Activated CD8-positive, alpha-beta T cell treated with anti-CD3 and anti-CD28 coated beads, Interleukin-2, amount 10 ng/mL, durations not matched to agents 7 days and 5 days (primary cell): ENCODE results near the gene RALA. TPM values are rescaled to one million over a fixed set of nuclear protein-coding genes. Genes with fewer than 3 reads are reported as not detected.
"Not testable (repeated sequence)": the region's sequence is repeated elsewhere in the genome, so short reads cannot be mapped to it uniquely, and the experiment has no call there.

ENCODE experiments used
- ATAC-seq: fragments of 150-1000 bp; cut with Tn5 transposase; one replicate; pipeline ENCODE4 v1.10.0; 2021; ENCODE audit warnings: moderate library complexity
- CTCF ChIA-PET: fragments of 350-600 bp; sonication (Branson Sonifier 250); formaldehyde crosslinking; loops from one replicate; lab custom pipeline; 2021; ENCODE audit warnings: antibody characterized with exemption; lab: Charles Lee
- POLR2A ChIA-PET: fragments of 350-600 bp; sonication (Branson Sonifier 250); formaldehyde crosslinking; loops from one replicate; lab custom pipeline; 2021; ENCODE audit warnings: antibody characterized with exemption; lab: Charles Lee
- DNase-seq: peaks from one replicate; pipeline ENCODE4 v3.0.0-alpha.2; 2020
- H3K27ac Mint-ChIP-seq: one replicate; pipeline ENCODE4 v1.8.0; 2021; ENCODE audit warnings: mild to moderate bottlenecking, mixed read lengths
- H3K27me3 Mint-ChIP-seq: one replicate; pipeline ENCODE4 v1.8.0; 2021; ENCODE audit warnings: low read depth, mixed read lengths
- H3K36me3 Mint-ChIP-seq: one replicate; pipeline ENCODE4 v1.8.0; 2021; ENCODE audit warnings: low read depth, mixed read lengths
- H3K4me1 Mint-ChIP-seq: one replicate; pipeline ENCODE4 v1.8.0; 2021; ENCODE audit warnings: low read depth, mixed read lengths
- H3K4me3 Mint-ChIP-seq: one replicate; pipeline ENCODE4 v1.8.0; 2021; ENCODE audit warnings: mild to moderate bottlenecking, mixed read lengths
- H3K9me3 Mint-ChIP-seq: one replicate; pipeline ENCODE4 v1.8.0; 2022; ENCODE audit warnings: mixed read lengths; ENCODE audit not compliant: insufficient read depth
- total RNA-seq, 2 experiments: library from RNA; stranded (reverse); gene quantifications; one replicate each; pipeline ENCODE4 v1.2.3, GENCODE V29; 2021

The RALA gene
- total RNA-seq, 2 experiments from 2014 or later: 32.2 to 33.9 TPM

DNA sequence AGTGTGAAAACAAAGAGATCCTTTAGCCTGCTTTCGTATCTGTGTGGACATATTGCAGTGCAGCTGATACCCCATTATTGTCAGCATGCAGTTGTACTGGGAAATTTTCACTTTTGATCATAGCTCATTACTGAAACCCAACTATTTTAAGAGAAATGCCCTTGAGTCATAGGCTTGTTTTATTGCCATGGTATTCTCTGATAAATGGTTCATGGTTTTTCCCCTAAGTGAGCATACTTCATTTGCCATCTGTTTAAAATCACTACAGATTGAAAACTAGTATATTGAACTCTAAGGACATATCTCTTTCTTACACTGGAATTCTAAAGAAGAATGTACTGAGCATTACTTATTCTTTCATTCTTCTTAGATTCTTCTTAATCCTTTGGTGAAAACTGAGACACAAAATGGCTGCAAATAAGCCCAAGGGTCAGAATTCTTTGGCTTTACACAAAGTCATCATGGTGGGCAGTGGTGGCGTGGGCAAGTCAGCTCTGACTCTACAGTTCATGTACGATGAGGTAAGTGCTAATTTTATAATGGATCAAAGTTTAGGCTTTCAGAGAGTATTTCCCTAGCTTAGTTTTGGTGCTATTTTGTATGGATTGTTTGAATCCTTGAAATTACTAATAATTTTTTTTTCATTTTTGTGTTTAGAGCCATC, 63.0 kb downstream of the RALA start:
- H3K4me1 Mint-ChIP-seq: peaks cover 10% of the 10 kb centered on the region
- no peak for ATAC-seq
- H3K36me3 Mint-ChIP-seq: peaks cover 23% of the 10 kb centered on the region
- POLR2A ChIA-PET: no interaction called here
- H3K27ac Mint-ChIP-seq: no peak overlapping the region
- no peaks in the 10 kb centered on the region for H3K27me3 Mint-ChIP-seq
- no peak for DNase-seq
- CTCF ChIA-PET: interaction anchor here (0.7 to 1.3 kb wide), 3 partner anchors 15 to 106 kb away, joined by 3 to 5 read pairs (median 4); no protein-coding TSS in a partner anchor
- no peaks in the 10 kb centered on the region for H3K9me3 Mint-ChIP-seq
- no peak overlapping the region for H3K4me3 Mint-ChIP-seq

DNA sequence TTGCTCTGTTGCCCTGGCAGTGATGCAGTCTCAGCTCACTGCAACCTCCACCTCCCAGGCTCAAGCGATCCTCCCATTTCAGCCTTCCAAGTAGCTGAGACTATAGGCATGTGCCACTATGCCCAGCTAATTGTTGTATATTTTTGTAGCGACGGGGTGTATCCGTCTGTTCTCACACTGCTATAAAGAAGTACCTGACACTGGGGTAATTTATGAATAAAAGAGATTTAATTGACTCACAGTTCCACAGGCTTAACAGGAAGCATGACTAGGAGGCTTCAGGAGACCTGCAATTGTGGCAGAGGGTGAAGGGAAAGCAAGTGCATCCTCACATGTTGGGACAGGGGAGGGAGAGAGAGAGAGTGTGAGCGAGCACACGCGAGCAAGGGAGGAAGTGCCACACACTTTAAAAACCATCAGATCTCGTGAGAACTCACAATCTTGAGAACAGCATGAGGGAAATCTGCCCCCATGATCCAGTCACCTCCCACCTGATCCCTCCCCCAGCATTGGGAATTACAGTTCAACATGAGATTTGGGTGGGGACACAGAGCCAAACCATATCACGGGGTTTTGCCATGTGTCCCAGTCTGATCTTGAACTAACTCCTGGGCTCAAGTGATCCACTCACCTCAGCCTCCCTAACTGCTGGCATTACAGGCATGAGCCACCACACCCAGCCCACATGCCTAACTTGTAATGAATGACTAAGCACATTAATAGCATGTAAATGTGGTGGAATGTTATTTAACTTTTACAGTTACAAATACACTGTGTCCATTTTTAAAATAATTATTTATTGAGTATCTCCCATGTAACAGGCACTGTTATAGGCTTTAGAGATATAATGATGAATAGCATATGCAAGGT, 65.5 kb downstream of the RALA start:
- POLR2A ChIA-PET: no interaction called here
- no peak for ATAC-seq
- no peak overlapping the region for H3K27ac Mint-ChIP-seq

DNA sequence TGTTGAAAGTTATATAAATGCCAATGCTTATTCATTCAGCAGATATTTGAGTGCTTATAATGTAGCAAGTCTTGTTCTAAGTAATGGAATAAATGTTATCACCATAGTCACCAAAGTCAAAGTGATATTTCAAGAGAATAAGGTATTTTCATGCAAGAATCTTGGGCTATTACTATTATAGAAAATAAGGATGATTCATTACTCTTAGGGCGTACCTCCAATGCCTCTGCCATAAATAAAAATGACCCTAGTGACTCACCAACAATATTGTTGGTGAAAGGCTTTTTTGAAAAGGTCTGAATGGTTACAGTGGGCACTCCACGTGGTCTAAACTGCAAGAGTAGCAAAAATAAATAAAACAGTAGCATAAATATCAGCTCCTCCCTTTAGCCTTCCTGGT, 68.4 kb downstream of the RALA start:
- ATAC-seq (no peak), DNase-seq (no peak)
- no peaks in the 10 kb centered on the region for H3K4me1 Mint-ChIP-seq
- peaks cover 47% of the 10 kb centered on the region for H3K36me3 Mint-ChIP-seq
- H3K4me3 Mint-ChIP-seq: no peak overlapping the region
- H3K9me3 Mint-ChIP-seq: no peaks in the 10 kb centered on the region
- H3K27ac Mint-ChIP-seq: no peak overlapping the region
- no peaks in the 10 kb centered on the region for H3K27me3 Mint-ChIP-seq
- ChIA-PET CTCF (no interaction called here), POLR2A (no interaction called here)

More for the DNA sequence above, 65.5 kb downstream of the RALA start:
- Mint-ChIP-seq H3K4me1 (peaks cover 3% of the 10 kb centered on the region), H3K9me3 (no peaks in the 10 kb centered on the region), H3K36me3 (peaks cover 41% of the 10 kb centered on the region), H3K27me3 (no peaks in the 10 kb centered on the region), H3K4me3 (no peak overlapping the region)
- DNase-seq: no peak
- CTCF ChIA-PET: interaction anchor here (0.7 kb wide), 1 partner anchor 108 kb away, joined by 3 read pairs; no protein-coding TSS in a partner anchor

DNA sequence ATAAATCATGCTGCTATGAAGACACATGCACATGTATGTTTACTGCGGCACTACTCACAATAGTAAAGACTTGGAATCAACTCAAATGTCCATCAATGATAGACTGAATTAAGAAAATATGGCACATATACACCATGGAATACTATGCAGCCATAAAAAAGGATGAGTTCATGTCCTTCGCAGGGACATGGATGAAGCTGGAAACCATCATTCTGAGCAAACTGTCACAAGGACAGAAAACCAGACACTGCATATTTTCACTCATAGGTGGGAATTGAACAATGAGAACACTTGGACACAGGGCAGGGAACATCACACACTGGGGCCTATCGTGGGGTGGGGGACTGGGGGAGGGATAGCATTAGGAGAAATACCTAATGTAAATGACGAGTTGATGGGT, 69.7 kb downstream of the RALA start:
- CTCF ChIA-PET, H3K9me3 Mint-ChIP-seq, H3K4me1 Mint-ChIP-seq: not testable (repeated sequence)

DNA sequence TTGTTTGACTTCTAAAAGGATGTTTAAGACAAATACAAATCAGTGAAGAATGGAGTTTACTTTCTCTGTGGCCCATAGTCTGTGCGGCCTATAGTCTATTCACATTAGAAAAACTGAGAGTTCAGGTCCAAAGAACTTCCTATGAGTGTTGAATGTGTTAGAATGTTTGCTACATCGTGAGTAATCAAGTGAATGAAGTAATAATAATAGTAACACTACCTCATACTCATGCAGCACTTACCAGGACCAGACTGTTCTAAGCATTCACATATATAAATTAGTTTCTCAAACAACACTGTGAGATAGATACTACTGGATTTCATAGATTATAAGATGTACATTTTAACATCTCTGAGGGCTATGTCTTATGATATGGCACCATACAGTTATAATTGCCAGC, 70.4 kb downstream of the RALA start:
- ATAC-seq: no peak
- Mint-ChIP-seq H3K4me3 (no peak overlapping the region), H3K9me3 (no peaks in the 10 kb centered on the region), H3K36me3 (peaks cover 49% of the 10 kb centered on the region), H3K27me3 (no peaks in the 10 kb centered on the region), H3K27ac (no peak overlapping the region), H3K4me1 (no peaks in the 10 kb centered on the region)
- ChIA-PET CTCF (no interaction called here), POLR2A (no interaction called here)
- no peak for DNase-seq

More for the DNA sequence above, 69.7 kb downstream of the RALA start:
- H3K36me3 Mint-ChIP-seq: peaks cover 50% of the 10 kb centered on the region
- H3K27ac Mint-ChIP-seq, POLR2A ChIA-PET, H3K27me3 Mint-ChIP-seq, H3K4me3 Mint-ChIP-seq, DNase-seq, ATAC-seq: not testable (repeated sequence)

DNA sequence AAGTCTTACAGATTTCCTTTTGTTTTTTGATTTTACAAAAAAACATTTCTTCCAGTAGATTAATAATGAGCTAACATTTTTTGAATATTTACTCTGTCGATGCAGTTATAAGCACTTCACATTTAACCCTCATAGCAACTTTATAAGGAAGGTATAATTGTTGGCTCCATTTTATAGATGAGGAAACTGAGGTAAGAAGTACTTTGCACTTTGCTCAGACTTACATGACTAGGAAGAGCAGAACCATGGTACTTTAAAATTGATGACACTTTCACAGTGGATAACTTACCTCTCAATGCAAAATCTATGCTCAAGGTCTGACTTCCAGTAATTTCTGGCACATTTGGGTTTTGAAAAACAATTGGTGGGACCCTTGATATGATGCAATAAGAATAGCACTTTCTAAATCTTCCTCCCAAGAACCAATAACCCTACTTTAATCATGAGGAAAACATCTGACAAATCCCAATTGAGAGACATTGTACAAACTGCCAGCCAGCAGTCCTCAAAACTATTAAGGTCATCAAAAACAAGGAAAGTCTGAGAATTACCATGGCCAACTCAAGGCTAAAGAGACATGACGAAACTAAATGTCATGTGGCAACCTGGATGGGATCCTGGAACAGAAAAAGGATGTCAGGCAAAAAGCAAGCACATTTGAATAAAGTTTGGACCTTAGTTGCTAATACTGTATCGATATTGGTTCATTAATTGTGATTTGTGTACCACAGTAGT, 72.6 kb downstream of the RALA start:
- no peak for DNase-seq
- no peaks in the 10 kb centered on the region for H3K27me3 Mint-ChIP-seq
- H3K27ac Mint-ChIP-seq: no peak overlapping the region
- H3K4me1 Mint-ChIP-seq: no peaks in the 10 kb centered on the region
- POLR2A ChIA-PET: interaction anchor here (0.6 kb wide), 1 partner anchor 32 kb away, joined by 4 read pairs; no protein-coding TSS in a partner anchor
- no peak for ATAC-seq
- CTCF ChIA-PET: no interaction called here
- H3K9me3 Mint-ChIP-seq: no peaks in the 10 kb centered on the region
- peaks cover 54% of the 10 kb centered on the region for H3K36me3 Mint-ChIP-seq
- H3K4me3 Mint-ChIP-seq: no peak overlapping the region

DNA sequence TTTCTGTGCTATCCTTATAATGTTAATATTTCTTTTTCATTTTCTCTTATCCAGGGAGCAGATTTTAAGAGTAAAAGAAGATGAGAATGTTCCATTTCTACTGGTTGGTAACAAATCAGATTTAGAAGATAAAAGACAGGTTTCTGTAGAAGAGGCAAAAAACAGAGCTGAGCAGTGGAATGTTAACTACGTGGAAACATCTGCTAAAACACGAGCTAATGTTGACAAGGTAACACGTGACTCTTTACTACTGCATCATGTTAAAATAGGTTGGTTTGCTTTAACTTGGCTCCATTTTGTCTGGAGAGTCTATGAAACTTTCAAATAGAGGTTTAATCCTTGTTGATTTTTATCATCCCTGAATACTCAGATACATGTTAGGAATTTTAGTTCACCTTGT, 73.3 kb downstream of the RALA start:
- ChIA-PET POLR2A (interaction anchor here (0.7 kb wide), 1 partner anchor 61 kb away, joined by 3 read pairs; no protein-coding TSS in a partner anchor), CTCF (no interaction called here)
- no peaks in the 10 kb centered on the region for H3K9me3 Mint-ChIP-seq
- no peaks in the 10 kb centered on the region for H3K27me3 Mint-ChIP-seq
- H3K4me3 Mint-ChIP-seq: no peak overlapping the region
- no peak for DNase-seq
- H3K36me3 Mint-ChIP-seq: peaks cover 51% of the 10 kb centered on the region
- H3K27ac Mint-ChIP-seq: no peak overlapping the region
- ATAC-seq: no peak
- no peaks in the 10 kb centered on the region for H3K4me1 Mint-ChIP-seq

DNA sequence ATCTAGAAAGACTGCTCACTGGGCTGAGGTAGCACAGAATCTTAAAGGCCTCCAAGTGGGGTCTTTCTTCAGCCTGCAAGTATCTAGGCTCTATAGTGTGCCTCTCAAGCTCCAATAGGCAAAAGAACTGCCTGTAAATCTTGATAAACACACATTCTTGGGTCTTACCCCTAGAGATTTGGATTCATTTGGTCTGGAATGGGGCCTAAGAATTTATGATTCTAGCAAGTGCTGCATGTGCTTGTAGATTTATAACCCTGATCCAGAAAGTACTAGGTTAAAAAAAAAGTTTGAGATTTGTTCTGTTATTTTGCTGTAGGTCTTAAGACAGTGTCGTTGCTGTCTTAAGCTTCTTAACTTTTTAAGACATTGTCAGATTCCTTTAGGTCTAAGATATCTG, 74.1 kb downstream of the RALA start:
- Mint-ChIP-seq H3K27ac (no peak overlapping the region), H3K36me3 (peaks cover 43% of the 10 kb centered on the region), H3K9me3 (no peaks in the 10 kb centered on the region), H3K27me3 (no peaks in the 10 kb centered on the region), H3K4me1 (no peaks in the 10 kb centered on the region), H3K4me3 (no peak overlapping the region)
- CTCF ChIA-PET: no interaction called here
- DNase-seq (no peak), ATAC-seq (no peak)
- POLR2A ChIA-PET: no interaction called here

DNA sequence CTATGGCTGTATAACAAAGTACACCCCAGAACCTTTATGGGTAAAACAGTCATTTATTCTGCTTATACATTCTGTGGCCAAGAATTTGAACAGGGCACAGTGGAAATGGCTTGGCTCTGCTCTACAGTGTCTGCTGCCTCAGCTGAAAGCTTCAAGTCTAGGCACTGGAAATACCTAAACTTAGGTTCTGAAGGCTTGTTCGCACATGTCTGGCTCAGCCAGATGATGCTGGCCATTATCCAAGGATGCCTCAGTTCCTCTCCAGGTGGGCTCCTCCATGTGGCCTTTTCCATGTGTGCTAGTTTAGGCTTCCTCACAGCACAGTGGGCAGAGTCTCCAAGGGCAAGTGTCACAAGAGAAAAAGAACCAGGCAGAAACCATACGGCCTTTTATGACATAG, 76.8 kb downstream of the RALA start:
- no peaks in the 10 kb centered on the region for H3K27me3 Mint-ChIP-seq
- DNase-seq: no peak
- peaks cover 29% of the 10 kb centered on the region for H3K36me3 Mint-ChIP-seq
- CTCF ChIA-PET: no interaction called here
- no peak overlapping the region for H3K4me3 Mint-ChIP-seq
- H3K4me1 Mint-ChIP-seq: no peaks in the 10 kb centered on the region
- no peaks in the 10 kb centered on the region for H3K9me3 Mint-ChIP-seq
- ATAC-seq: no peak
- POLR2A ChIA-PET: no interaction called here
- no peak overlapping the region for H3K27ac Mint-ChIP-seq

DNA sequence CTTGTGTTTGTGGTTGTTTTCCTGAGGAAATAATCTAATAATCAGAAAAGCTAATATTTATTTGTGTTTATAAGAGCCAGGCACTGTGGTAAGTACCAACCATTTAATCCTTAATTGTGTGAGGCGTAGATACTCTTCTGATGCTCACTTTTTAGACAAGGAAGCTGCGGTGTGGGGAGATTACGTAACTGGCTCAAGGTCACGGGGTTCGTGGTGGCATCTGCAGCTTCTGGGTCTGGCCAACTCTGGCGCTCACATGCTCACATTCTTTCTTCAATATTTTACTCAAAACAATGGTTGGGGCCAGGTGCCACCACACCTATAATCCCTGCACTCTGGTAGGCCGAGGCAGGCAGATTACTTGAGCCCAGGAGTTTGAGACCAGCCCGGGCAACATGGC, 77.6 kb downstream of the RALA start:
- ChIA-PET CTCF (interaction anchor here (2.5 kb wide), 1 partner anchor 121 kb away, joined by 8 read pairs; no protein-coding TSS in a partner anchor), POLR2A (no interaction called here)
- H3K9me3 Mint-ChIP-seq: no peaks in the 10 kb centered on the region
- H3K36me3 Mint-ChIP-seq: peaks cover 29% of the 10 kb centered on the region
- ATAC-seq (no peak), DNase-seq (no peak)
- H3K27ac Mint-ChIP-seq: no peak overlapping the region
- no peaks in the 10 kb centered on the region for H3K27me3 Mint-ChIP-seq
- H3K4me1 Mint-ChIP-seq: no peaks in the 10 kb centered on the region
- no peak overlapping the region for H3K4me3 Mint-ChIP-seq

DNA sequence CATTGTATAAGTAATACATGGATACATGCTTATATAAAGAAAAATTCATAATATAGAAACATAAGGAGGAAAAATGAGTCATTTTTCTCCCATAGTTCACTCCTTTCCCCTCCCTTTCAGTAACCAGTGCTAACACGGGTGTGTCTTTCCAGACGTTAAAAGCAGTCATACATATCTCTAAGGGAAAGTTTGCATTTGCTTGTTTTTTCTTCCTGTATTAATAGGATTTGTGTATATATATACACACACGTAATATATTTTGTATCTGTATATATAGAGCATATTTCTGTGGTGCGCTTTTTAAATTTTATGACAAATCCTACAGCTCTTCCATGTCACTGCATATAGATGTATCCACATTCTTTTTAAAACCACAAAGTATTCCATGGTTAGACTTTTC, 78.8 kb downstream of the RALA start:
- H3K4me3 Mint-ChIP-seq: no peak overlapping the region
- CTCF ChIA-PET: interaction anchor here (1.2 to 2.5 kb wide), 2 partner anchors 15 to 122 kb away, joined by 4 to 8 read pairs; no protein-coding TSS in a partner anchor
- ATAC-seq (no peak), DNase-seq (no peak)
- H3K27me3 Mint-ChIP-seq: no peaks in the 10 kb centered on the region
- H3K9me3 Mint-ChIP-seq: no peaks in the 10 kb centered on the region
- H3K36me3 Mint-ChIP-seq: peaks cover 20% of the 10 kb centered on the region
- no peak overlapping the region for H3K27ac Mint-ChIP-seq
- POLR2A ChIA-PET: no interaction called here
- no peaks in the 10 kb centered on the region for H3K4me1 Mint-ChIP-seq
